HepG2 (cell line): Measurements from ENCODE around the gene TARDBP. TPM values are rescaled to one million over a fixed set of nuclear protein-coding genes. Genes with fewer than 3 reads are reported as not detected.

ENCODE experiments used
- AGO1 ChIP-seq: fragments of 200-400 bp; formaldehyde crosslinking; IDR thresholded peaks from 2 replicates; pipeline ENCODE4 v1.6.1; 2017; ENCODE audit warnings: mild to moderate bottlenecking, low read depth, low read length, moderate library complexity; ENCODE audit not compliant: poor library complexity, severe bottlenecking
- AHR ChIP-seq: IDR thresholded peaks from 2 replicates; pipeline ENCODE4 v1.6.1; 2018; ENCODE audit warnings: missing genetic modification reagents, missing compliant biosample characterization
- GPBP1L1 ChIP-seq: sonication (generic); formaldehyde crosslinking; IDR thresholded peaks from 2 replicates; pipeline ENCODE4 v1.5.0; 2020; ENCODE audit warnings: mild to moderate bottlenecking, missing genetic modification reagents
- KAT7 ChIP-seq: IDR thresholded peaks from 2 replicates; pipeline ENCODE4 v1.6.1; 2018; ENCODE audit warnings: borderline replicate concordance, missing compliant biosample characterization
- KDM6A ChIP-seq: IDR thresholded peaks from 2 replicates; pipeline ENCODE4 v1.6.1; 2016; ENCODE audit warnings: low read depth
- MED1 ChIP-seq: sonication (generic); formaldehyde crosslinking; IDR thresholded peaks from 2 replicates; pipeline ENCODE4 v1.4.0; 2020; ENCODE audit warnings: missing genetic modification reagents
- NFIB ChIP-seq: sonication (generic); formaldehyde crosslinking; IDR thresholded peaks from 2 replicates; pipeline ENCODE4 v1.9.0; 2021; ENCODE audit warnings: missing genetic modification reagents, mild to moderate bottlenecking, borderline replicate concordance
- PBX2 ChIP-seq: IDR thresholded peaks from 2 replicates; pipeline ENCODE4 v1.6.1; 2016; ENCODE audit warnings: control low read depth
- PBX3 ChIP-seq: sonication (generic); formaldehyde crosslinking; IDR thresholded peaks from 2 replicates; pipeline ENCODE4 v1.8.1; 2023; ENCODE audit warnings: missing genetic modification reagents, inconsistent platforms, borderline replicate concordance
- PLRG1 ChIP-seq: fragments of 450-650 bp; conservative IDR thresholded peaks from 2 replicates; pipeline ENCODE4 v1.6.1; 2016
- REST ChIP-seq, 2 experiments: IDR thresholded peaks; 2 replicates each; pipeline ENCODE4 v1.6.1; 2011 to 2012; ENCODE audit warnings: low read length in 2 of 2, borderline replicate concordance in 1 of 2, low read depth in 1 of 2, mild to moderate bottlenecking in 1 of 2, moderate library complexity in 1 of 2
- SNRNP70 ChIP-seq: fragments of 200-400 bp; formaldehyde crosslinking; IDR thresholded peaks from 2 replicates; pipeline ENCODE4 v1.6.1; 2017; ENCODE audit warnings: mild to moderate bottlenecking, low read depth, low read length, moderate library complexity
- SRY ChIP-seq: sonication (generic); formaldehyde crosslinking; IDR thresholded peaks from 2 replicates; pipeline ENCODE4 v1.8.0; 2022; ENCODE audit warnings: mild to moderate bottlenecking, missing genetic modification reagents
- THAP9 ChIP-seq: sonication (generic); formaldehyde crosslinking; IDR thresholded peaks from 2 replicates; pipeline ENCODE4; 2020; ENCODE audit warnings: missing genetic modification reagents, mild to moderate bottlenecking, borderline replicate concordance
- ZNF124 ChIP-seq: sonication (generic); formaldehyde crosslinking; IDR thresholded peaks from 2 replicates; pipeline ENCODE4 v1.4.0; 2020; ENCODE audit warnings: missing genetic modification reagents
- ZNF510 ChIP-seq: sonication (generic); formaldehyde crosslinking; IDR thresholded peaks from 2 replicates; pipeline ENCODE4 v1.4.0; 2020; ENCODE audit warnings: low read depth, mild to moderate bottlenecking, missing genetic modification reagents
- ZNF652 ChIP-seq: IDR thresholded peaks from 2 replicates; pipeline ENCODE4 v1.6.1; 2016; ENCODE audit warnings: low read depth, borderline replicate concordance
- ZNF674 ChIP-seq: sonication (generic); formaldehyde crosslinking; IDR thresholded peaks from 2 replicates; pipeline ENCODE4 v1.5.0; 2020; ENCODE audit warnings: low read depth, mild to moderate bottlenecking, missing genetic modification reagents
- ZNF724P ChIP-seq: sonication (generic); formaldehyde crosslinking; IDR thresholded peaks from 2 replicates; pipeline ENCODE4 v1.8.0; 2022; ENCODE audit warnings: missing genetic modification reagents, borderline replicate concordance
- polyA plus RNA-seq, 8 experiments: library from polyadenylated mRNA; depleted of rRNA in 3 of 8; stranded (reverse) in 7 of 8; unstranded in 1 of 8; fragments of >200 nt; fragmentation: Illumina TruSeq in 4 of 8; extraction: Trizol in 4 of 8; gene quantifications; 2 replicates each; pipeline versions ENCODE4 v1.2.1 to v1.2.3, GENCODE V29; 2011 to 2016; ENCODE audit warnings: low read depth in 4 of 8, missing spikeins in 1 of 8, mixed read lengths in 1 of 8; ENCODE audit not compliant: insufficient read depth in 1 of 8
- total RNA-seq, 5 experiments: library from RNA; depleted of rRNA; stranded (reverse); fragments of >200 nt; fragmentation: Illumina TruSeq; extraction: Trizol; gene quantifications; 2 replicates each; pipeline ENCODE4 v1.2.3, GENCODE V29; 2016; ENCODE audit warnings: low read depth in 1 of 5

The TARDBP gene
- total and polyA plus RNA-seq, 2 of the 13 experiments (the other 11 are each of a cell fraction or from before 2014, with no cell fraction given) = 62.4 to 93.0 TPM

- no peak for TF ChIP-seq AGO1
- no peak for TF ChIP-seq ZNF724P (CRISPR knock-in tag)
- no peak for TF ChIP-seq ZNF674 (CRISPR knock-in tag)
- TF ChIP-seq PLRG1 = no peak
- TF ChIP-seq ZNF510 (CRISPR knock-in tag) = no peak
- no peak for TF ChIP-seq REST (IDR thresholded peaks at IDR 0.05; ENCODE audit: borderline replicate concordance in 1 of 2, low read depth in 1 of 2, low read length in 2 of 2)
- no peak for TF ChIP-seq ZNF124 (CRISPR knock-in tag)
- no peak for TF ChIP-seq SRY (CRISPR knock-in tag)
- TF ChIP-seq KAT7 (CRISPR knock-in tag) = peak; percentile 23; the same call in 1 of the 2 replicates
- TF ChIP-seq AHR = 0 out of 2 replicates have a peak, but pooled peaks have one; percentile 51
- TF ChIP-seq PBX2 (CRISPR knock-in tag) = no peak
- no peak for TF ChIP-seq KDM6A (CRISPR knock-in tag)
- TF ChIP-seq PBX3 (CRISPR knock-in tag) = no peak
- no peak for TF ChIP-seq GPBP1L1 (CRISPR knock-in tag)
- 0 out of 2 replicates have a peak, but pooled peaks have one; percentile 20 for TF ChIP-seq MED1 (CRISPR knock-in tag)
- peak; percentile 61; the same call in 1 of the 2 replicates for TF ChIP-seq THAP9
- no peak for TF ChIP-seq ZNF652
- TF ChIP-seq NFIB (CRISPR knock-in tag) = no peak
- TF ChIP-seq SNRNP70 = no peak
Observed at GRCh38 chr1:11059155-11059967, 46.9 kb downstream of the TARDBP start (continued).
